DND-41 (cell line): ENCODE measurements around the gene ALG13.

Experiments
- ATAC-seq: fragments of 200-7000 bp; cut with Tn5 transposase; 3 replicates; pipeline ENCODE4 v1.9.1; 2021; ENCODE audit warnings: low read depth; ENCODE audit not compliant: insufficient read depth
- DNase-seq: peaks from one replicate; pipeline ENCODE4 v3.0.0-alpha.2; 2020
- H2AFZ ChIP-seq: 2 replicates; pipeline ENCODE4 v1.6.0; 2012; ENCODE audit warnings: low read depth, low read length
- H3K27ac ChIP-seq: 2 replicates; pipeline ENCODE4 v1.5.1; 2012; ENCODE audit warnings: low read length, inconsistent platforms
- H3K27me3 ChIP-seq: fragments of 200-600 bp; sonication (generic); 2 replicates; pipeline ENCODE4 v1.6.0; 2012; ENCODE audit warnings: low read length, mild to moderate bottlenecking, inconsistent platforms; ENCODE audit not compliant: insufficient read depth, poor library complexity
- H3K36me3 ChIP-seq: 2 replicates; pipeline ENCODE4 v1.5.1; 2012; ENCODE audit warnings: low read length, inconsistent platforms; ENCODE audit not compliant: insufficient read depth
- H3K4me1 ChIP-seq: 2 replicates; pipeline ENCODE4 v1.5.1; 2012; ENCODE audit warnings: mild to moderate bottlenecking, low read length; ENCODE audit not compliant: insufficient read depth
- H3K4me2 ChIP-seq: 2 replicates; pipeline ENCODE4 v1.6.0; 2012; ENCODE audit warnings: mild to moderate bottlenecking, moderate library complexity, low read length, inconsistent platforms; ENCODE audit not compliant: insufficient read depth
- H3K4me3 ChIP-seq, 2 experiments: fragments of 200-600 bp in 1 of 2; shearing (Covaris generic) in 1 of 2; 2 replicates each; pipeline ENCODE4 v1.5.1; 2012 to 2016; ENCODE audit warnings: inconsistent platforms in 2 of 2, low read length in 2 of 2, mild to moderate bottlenecking in 2 of 2, low read depth in 1 of 2, moderate library complexity in 1 of 2
- H3K79me2 ChIP-seq: 2 replicates; pipeline ENCODE4 v1.6.0; 2012; ENCODE audit warnings: low read length, inconsistent platforms; ENCODE audit not compliant: insufficient read depth
- H3K9ac ChIP-seq: 2 replicates; pipeline ENCODE4 v1.6.0; 2012; ENCODE audit warnings: low read depth, mild to moderate bottlenecking, inconsistent platforms, low read length, moderate library complexity
- H3K9me3 ChIP-seq: 2 replicates; pipeline ENCODE4 v1.5.1; 2012; ENCODE audit warnings: low read length, moderate library complexity, mild to moderate bottlenecking, inconsistent platforms; ENCODE audit not compliant: insufficient read depth, severe bottlenecking
- H4K20me1 ChIP-seq: 2 replicates; pipeline ENCODE4 v1.6.0; 2012; ENCODE audit warnings: low read length; ENCODE audit not compliant: insufficient read depth
- CTCF ChIP-seq: IDR thresholded peaks from 2 replicates; pipeline ENCODE4 v1.5.1; 2012; ENCODE audit warnings: borderline replicate concordance, low read length, moderate library complexity, mild to moderate bottlenecking; ENCODE audit not compliant: poor library complexity, severe bottlenecking; ENCODE audit errors: extremely low read depth
- EZH2 ChIP-seq: IDR thresholded peaks from 3 replicates; pipeline ENCODE4 v1.6.1; 2012; ENCODE audit warnings: borderline replicate concordance, low read depth, mild to moderate bottlenecking, moderate library complexity, low read length, inconsistent platforms; ENCODE audit not compliant: severe bottlenecking

Gene ALG13

GRCh38 chrX:111759686-111760085, 78.7 kb downstream of the ALG13 start:
- Histone ChIP-seq H3K27me3 (no peaks in the 10 kb centered on the region), H4K20me1 (no peaks in the 10 kb centered on the region), H3K4me3 (no peak overlapping the region), H3K9me3 (no peaks in the 10 kb centered on the region), H3K4me1 (no peaks in the 10 kb centered on the region), H3K79me2 (no peaks in the 10 kb centered on the region), H3K9ac (no peak overlapping the region), H2AFZ (no peak overlapping the region), H3K4me2 (no peak overlapping the region), H3K27ac (no peak overlapping the region), H3K36me3 (no peaks in the 10 kb centered on the region)
- TF ChIP-seq CTCF = no peak
- TF ChIP-seq EZH2 = no peak
- DNase-seq (no peak), ATAC-seq (no peak)

DNA sequence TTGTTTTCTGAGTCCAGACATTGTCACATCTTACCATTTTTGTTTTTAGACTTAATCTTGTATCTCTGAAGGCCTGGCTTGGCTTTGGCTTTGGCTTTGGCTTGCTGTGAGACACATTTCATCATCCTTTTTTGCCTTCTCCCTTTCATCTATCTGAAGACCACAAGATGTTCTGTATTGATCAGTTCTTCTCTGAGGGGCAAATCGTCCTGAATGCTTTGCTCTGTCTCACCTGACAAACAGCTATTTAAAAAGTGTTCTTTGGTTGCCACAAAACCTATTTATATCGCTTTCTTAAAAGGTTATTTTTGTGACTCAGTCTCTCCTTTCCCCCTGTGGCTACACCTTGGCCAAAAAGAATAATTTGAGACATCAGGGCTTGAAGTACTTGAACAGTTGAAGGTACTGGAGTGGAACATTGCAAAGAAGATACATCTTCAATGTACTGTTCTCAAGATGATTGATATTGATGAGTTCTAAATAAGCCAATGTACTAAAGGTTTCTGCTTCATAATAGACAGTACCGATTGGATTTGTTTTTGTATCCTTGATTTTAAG, 80.7 kb downstream of the ALG13 start:
- H3K27ac ChIP-seq = no peak overlapping the region
- ATAC-seq = no peak
- H4K20me1 ChIP-seq = no peaks in the 10 kb centered on the region
- no peak overlapping the region for H3K9ac ChIP-seq
- no peak for DNase-seq
- H3K36me3 ChIP-seq = no peaks in the 10 kb centered on the region; the same call in 1 of the 2 replicates
- TF ChIP-seq CTCF = no peak
- no peak for TF ChIP-seq EZH2
- H2AFZ ChIP-seq = no peak overlapping the region
- H3K4me2 ChIP-seq = no peak overlapping the region
- H3K4me1 ChIP-seq = no peaks in the 10 kb centered on the region
- no peak overlapping the region for H3K4me3 ChIP-seq
- H3K9me3 ChIP-seq = no peaks in the 10 kb centered on the region
- H3K27me3 ChIP-seq = no peaks in the 10 kb centered on the region
- H3K79me2 ChIP-seq = no peaks in the 10 kb centered on the region

DNA sequence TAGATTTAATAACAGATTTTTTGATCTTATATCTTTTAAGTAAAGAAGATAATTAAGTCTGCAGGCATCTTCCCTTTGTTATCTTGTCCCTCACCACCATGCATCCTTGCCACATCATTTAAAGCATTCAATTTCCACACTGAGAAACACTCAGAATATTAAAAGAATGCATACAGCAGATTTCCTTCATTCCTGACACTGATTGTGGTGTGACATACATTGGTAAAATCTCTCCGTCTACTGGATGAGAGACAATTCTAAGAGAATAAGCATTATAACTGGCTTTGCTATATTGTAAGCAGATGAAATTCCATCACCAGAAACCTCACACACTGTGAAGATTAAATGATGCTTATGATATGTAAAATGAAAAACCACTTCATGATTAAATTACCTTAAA, 97.6 kb downstream of the ALG13 start:
- no peaks in the 10 kb centered on the region for H3K27me3 ChIP-seq
- no peaks in the 10 kb centered on the region for H4K20me1 ChIP-seq
- no peak for TF ChIP-seq EZH2
- TF ChIP-seq CTCF = no peak

GRCh38 chrX:111779582-111779981, 98.6 kb downstream of the ALG13 start:
- TF ChIP-seq CTCF (no peak), EZH2 (no peak)
- Histone ChIP-seq H3K9ac (no peak overlapping the region), H3K4me2 (no peak overlapping the region), H4K20me1 (no peaks in the 10 kb centered on the region), H3K36me3 (no peaks in the 10 kb centered on the region), H3K79me2 (no peaks in the 10 kb centered on the region), H3K27ac (no peak overlapping the region), H2AFZ (no peak overlapping the region), H3K4me3 (no peak overlapping the region), H3K4me1 (no peaks in the 10 kb centered on the region), H3K9me3 (no peaks in the 10 kb centered on the region), H3K27me3 (no peaks in the 10 kb centered on the region)
- ATAC-seq = no peak
- no peak for DNase-seq

More for the DNA sequence above, 97.6 kb downstream of the ALG13 start:
- no peak for ATAC-seq
- H3K4me2 ChIP-seq = no peak overlapping the region
- H3K36me3 ChIP-seq = no peaks in the 10 kb centered on the region
- no peaks in the 10 kb centered on the region for H3K4me1 ChIP-seq
- no peak overlapping the region for H2AFZ ChIP-seq
- H3K9ac ChIP-seq = no peak overlapping the region
- H3K4me3 ChIP-seq = no peak overlapping the region
- no peak for DNase-seq
- no peaks in the 10 kb centered on the region for H3K9me3 ChIP-seq
- H3K79me2 ChIP-seq = no peaks in the 10 kb centered on the region
- H3K27ac ChIP-seq = no peak overlapping the region
